Breast epithelium (tissue), 3 donors: ENCODE measurements around the gene ABCC4.

Source experiments
- CTCF ChIP-seq, 3 donors: fragments of 450-650 bp; IDR thresholded peaks; one replicate each; pipeline ENCODE4 v1.5.1; 2016 to 2017; ENCODE audit warnings: antibody characterized with exemption in 3 of 3, mild to moderate bottlenecking in 3 of 3, moderate library complexity in 3 of 3
- POLR2A ChIP-seq: fragments of 450-650 bp; IDR thresholded peaks from one replicate; pipeline ENCODE4 v1.6.1; 2016; ENCODE audit warnings: antibody characterized with exemption, mild to moderate bottlenecking, moderate library complexity
- POLR2AphosphoS5 ChIP-seq, 3 donors: sonication (generic); formaldehyde crosslinking; IDR thresholded peaks; one replicate each; pipeline ENCODE4 v1.6.1; 2017; ENCODE audit warnings: antibody characterized with exemption in 3 of 3

- no peak for TF ChIP-seq POLR2A
- TF ChIP-seq CTCF (IDR thresholded peaks at IDR 0.05) = no peak
- no peak for TF ChIP-seq POLR2AphosphoS5 (IDR thresholded peaks at IDR 0.05)
Observed at GRCh38 chr13:95091755-95092154, 209.5 kb downstream of the ABCC4 start.
